ENCODE data around the gene ZNF354B. TPM values are rescaled to one million over a fixed set of nuclear protein-coding genes. Genes with fewer than 3 reads are reported as not detected.
A peak's percentile ranks its signal among the peaks of the same experiment; 100 is the strongest.
"Not testable (repeated sequence)": the region's sequence is repeated elsewhere in the genome, so short reads cannot be mapped to it uniquely, and the experiment has no call there.

The ZNF354B gene
- total RNA-seq, 1 experiment from 2014 or later: 22.3 TPM

- Mint-ChIP-seq H3K27me3 (ENCODE audit: insufficient read depth, unreplicated experiment) (no peaks in the 10 kb centered on the region), H3K4me1 (ENCODE audit: low read depth, unreplicated experiment) (no peaks in the 10 kb centered on the region), H3K9me3 (ENCODE audit: unreplicated experiment) (peaks cover 27% of the 10 kb centered on the region), H3K4me3 (ENCODE audit: unreplicated experiment) (no peak overlapping the region), H3K27ac (ENCODE audit: unreplicated experiment) (no peak overlapping the region), H3K36me3 (ENCODE audit: insufficient read depth, unreplicated experiment) (no peaks in the 10 kb centered on the region)
- Histone ChIP-seq H3K36me3 (ENCODE audit: control insufficient read depth, insufficient read depth, low read length) (no peaks in the 10 kb centered on the region), H3K4me3 (ENCODE audit: low read depth, low read length) (no peak overlapping the region), H3K27me3 (replicated peaks; ENCODE audit: control insufficient read depth, insufficient read depth, low read length) (no peaks in the 10 kb centered on the region), H3K9me3 (peaks cover 7% of the 10 kb centered on the region; the same call in 1 of the 2 replicates), H3K4me1 (no peaks in the 10 kb centered on the region)
- ChIA-PET CTCF (no interaction called here), POLR2A (no interaction called here)
- no TSS peak for BruUV-seq (replicated peaks)
- no peak for TF ChIP-seq CTCF (IDR thresholded peaks at IDR 0.05; ENCODE audit: insufficient read depth in 1 of 2, low read depth in 1 of 2, low read length in 1 of 2, severe bottlenecking in 1 of 2, unreplicated experiment in 1 of 2)
- DNase-seq: no peak
- intact Hi-C loops (cut with micrococcal nuclease; ENCODE audit: unreplicated experiment): no loop called here
These were observed 23.1 kb upstream of the ZNF354B start for GRCh38 chr5:178836628-178837027.

GRCh38 chr5:178838695-178839318 lies 20.9 kb upstream of the ZNF354B start:
- H3K4me1 Mint-ChIP-seq (ENCODE audit: low read depth, unreplicated experiment); H3K4me3 ChIP-seq (ENCODE audit: low read depth, low read length); H3K27ac Mint-ChIP-seq (ENCODE audit: unreplicated experiment); CTCF ChIA-PET; POLR2A ChIA-PET; H3K4me3 Mint-ChIP-seq (ENCODE audit: unreplicated experiment); H3K36me3 Mint-ChIP-seq (ENCODE audit: insufficient read depth, unreplicated experiment); H3K36me3 ChIP-seq (ENCODE audit: control insufficient read depth, insufficient read depth, low read length); H3K4me1 ChIP-seq; BruUV-seq (replicated peaks); DNase-seq; H3K9me3 ChIP-seq; H3K27me3 ChIP-seq (replicated peaks; ENCODE audit: control insufficient read depth, insufficient read depth, low read length); H3K27me3 Mint-ChIP-seq (ENCODE audit: insufficient read depth, unreplicated experiment): not testable (repeated sequence)
- intact Hi-C loops (cut with micrococcal nuclease; ENCODE audit: unreplicated experiment): loop anchor here (2.0 kb wide), 1 partner anchor 108 kb away; the partner anchor contains the start of gene ZNF354A
- H3K9me3 Mint-ChIP-seq (ENCODE audit: unreplicated experiment): peaks cover 19% of the 10 kb centered on the region

- H3K4me1 Mint-ChIP-seq (ENCODE audit: low read depth, unreplicated experiment): no peaks in the 10 kb centered on the region
- DNase-seq: peak; percentile 56 to 66
- peaks cover 19% of the 10 kb centered on the region for H3K9me3 Mint-ChIP-seq (ENCODE audit: unreplicated experiment)
- Histone ChIP-seq H3K36me3 (ENCODE audit: control insufficient read depth, insufficient read depth, low read length) (no peaks in the 10 kb centered on the region), H3K9me3 (peaks cover 7% of the 10 kb centered on the region; the same call in 1 of the 2 replicates), H3K27me3 (replicated peaks; ENCODE audit: control insufficient read depth, insufficient read depth, low read length) (no peaks in the 10 kb centered on the region), H3K4me1 (no peaks in the 10 kb centered on the region), H3K4me3 (ENCODE audit: low read depth, low read length) (no peak overlapping the region)
- peak; percentile 54 to 55 for TF ChIP-seq CTCF (IDR thresholded peaks at IDR 0.05; ENCODE audit: insufficient read depth in 1 of 2, low read depth in 1 of 2, low read length in 1 of 2, severe bottlenecking in 1 of 2, unreplicated experiment in 1 of 2)
- no peaks in the 10 kb centered on the region for H3K27me3 Mint-ChIP-seq (ENCODE audit: insufficient read depth, unreplicated experiment)
- intact Hi-C loops (cut with micrococcal nuclease; ENCODE audit: unreplicated experiment): loop anchor here (2.0 kb wide), 1 partner anchor 109 kb away; the partner anchor contains the start of gene ZNF354A
- no TSS peak for BruUV-seq (replicated peaks)
- ChIA-PET CTCF (no interaction called here), POLR2A (no interaction called here)
- H3K27ac Mint-ChIP-seq (ENCODE audit: unreplicated experiment): no peak overlapping the region
- H3K4me3 Mint-ChIP-seq (ENCODE audit: unreplicated experiment): no peak overlapping the region
- no peaks in the 10 kb centered on the region for H3K36me3 Mint-ChIP-seq (ENCODE audit: insufficient read depth, unreplicated experiment)
These were observed 20.4 kb upstream of the ZNF354B start for GRCh38 chr5:178839319-178839704.

GRCh38 chr5:178840399-178840798 lies 19.4 kb upstream of the ZNF354B start:
- H3K27me3 ChIP-seq (replicated peaks; ENCODE audit: control insufficient read depth, insufficient read depth, low read length); H3K4me3 ChIP-seq (ENCODE audit: low read depth, low read length); POLR2A ChIA-PET; DNase-seq; BruUV-seq (replicated peaks); H3K4me1 ChIP-seq; intact Hi-C loops (cut with micrococcal nuclease; ENCODE audit: unreplicated experiment); CTCF ChIA-PET; H3K36me3 ChIP-seq (ENCODE audit: control insufficient read depth, insufficient read depth, low read length); H3K9me3 ChIP-seq; H3K4me3 Mint-ChIP-seq (ENCODE audit: unreplicated experiment); H3K27ac Mint-ChIP-seq (ENCODE audit: unreplicated experiment); H3K27me3 Mint-ChIP-seq (ENCODE audit: insufficient read depth, unreplicated experiment); H3K36me3 Mint-ChIP-seq (ENCODE audit: insufficient read depth, unreplicated experiment); H3K4me1 Mint-ChIP-seq (ENCODE audit: low read depth, unreplicated experiment): not testable (repeated sequence)
- H3K9me3 Mint-ChIP-seq (ENCODE audit: unreplicated experiment): peaks cover 22% of the 10 kb centered on the region
